ENCODE data around the gene GRID2. TPM values are rescaled to one million over a fixed set of nuclear protein-coding genes. Genes with fewer than 3 reads are reported as not detected.

The GRID2 gene
- total RNA-seq, 4 donors from 2014 or later, result 0.16 TPM; not detected in 3

- no peak overlapping the region for H3K27ac ChIP-seq
- WGBS, 2 donors (ENCODE audit: low coverage in 1 of 2), result 74 to 85% methylated on average over 3 of the region's 3 CpGs
- no peaks in the 10 kb centered on the region for H3K4me1 ChIP-seq
- H3K27me3 ChIP-seq, result no peaks in the 10 kb centered on the region
- intact Hi-C loops (cut with DNase I; ENCODE audit: low total_unique reads), result no loop called here
- no peak for DNase-seq
- in situ Hi-C loops (cut with MboI; ENCODE audit: low pct_ligation_motif_present in 1 of 4, low pct_unique_long_range_greater_than_20kb in 1 of 4, low sequenced_read_pairs in 3 of 4), result no loop called here
- no peaks in the 10 kb centered on the region for H3K9me3 ChIP-seq
- H3K4me3 ChIP-seq, result no peak overlapping the region
- H3K36me3 ChIP-seq, result no peaks in the 10 kb centered on the region
- no peak for TF ChIP-seq POLR2A (IDR thresholded peaks at IDR 0.05)
- no peak for TF ChIP-seq POLR2AphosphoS5 (IDR thresholded peaks at IDR 0.05)
- TF ChIP-seq CTCF (IDR thresholded peaks at IDR 0.05), result no peak
- no peak for TF ChIP-seq EP300 (IDR thresholded peaks at IDR 0.05; ENCODE audit: low read depth)
Observed at GRCh38 chr4:93228021-93228420, 924.3 kb downstream of the GRID2 start.

GRCh38 chr4:93232883-93233282 is 929.1 kb downstream of the GRID2 start:
- no peak overlapping the region for H3K27ac ChIP-seq
- intact Hi-C loops (cut with DNase I; ENCODE audit: low total_unique reads), result no loop called here
- no peak for DNase-seq
- in situ Hi-C loops (cut with MboI; ENCODE audit: low pct_ligation_motif_present in 1 of 4, low pct_unique_long_range_greater_than_20kb in 1 of 4, low sequenced_read_pairs in 3 of 4), result no loop called here
- no peaks in the 10 kb centered on the region for H3K9me3 ChIP-seq
- H3K27me3 ChIP-seq, result no peaks in the 10 kb centered on the region
- TF ChIP-seq EP300 (IDR thresholded peaks at IDR 0.05; ENCODE audit: low read depth) (no peak), POLR2A (IDR thresholded peaks at IDR 0.05) (no peak), POLR2AphosphoS5 (IDR thresholded peaks at IDR 0.05) (no peak), CTCF (IDR thresholded peaks at IDR 0.05) (no peak)
- 67 to 68% methylated on average over 2 of the region's 2 CpGs for WGBS, 2 donors (ENCODE audit: low coverage in 1 of 2)
- no peaks in the 10 kb centered on the region for H3K4me1 ChIP-seq
- no peaks in the 10 kb centered on the region for H3K36me3 ChIP-seq
- H3K4me3 ChIP-seq, result no peak overlapping the region

GRCh38 chr4:93237521-93237920 is 933.8 kb downstream of the GRID2 start:
- H3K27me3 ChIP-seq, result no peaks in the 10 kb centered on the region
- DNase-seq, result no peak
- H3K4me3 ChIP-seq, result no peak overlapping the region
- in situ Hi-C loops (cut with MboI; ENCODE audit: low pct_ligation_motif_present in 1 of 4, low pct_unique_long_range_greater_than_20kb in 1 of 4, low sequenced_read_pairs in 3 of 4), result no loop called here
- no peaks in the 10 kb centered on the region for H3K4me1 ChIP-seq
- 51 to 64% methylated on average over 2 of the region's 2 CpGs for WGBS, 2 donors (ENCODE audit: low coverage in 1 of 2)
- no peaks in the 10 kb centered on the region for H3K9me3 ChIP-seq
- no peak overlapping the region for H3K27ac ChIP-seq
- TF ChIP-seq EP300 (IDR thresholded peaks at IDR 0.05; ENCODE audit: low read depth) (no peak), POLR2A (IDR thresholded peaks at IDR 0.05) (no peak), CTCF (IDR thresholded peaks at IDR 0.05) (no peak), POLR2AphosphoS5 (IDR thresholded peaks at IDR 0.05) (no peak)
- intact Hi-C loops (cut with DNase I; ENCODE audit: low total_unique reads), result no loop called here
- H3K36me3 ChIP-seq, result no peaks in the 10 kb centered on the region

- Histone ChIP-seq H3K36me3 (no peaks in the 10 kb centered on the region), H3K4me3 (no peak overlapping the region), H3K9me3 (no peaks in the 10 kb centered on the region), H3K4me1 (no peaks in the 10 kb centered on the region), H3K27ac (no peak overlapping the region), H3K27me3 (no peaks in the 10 kb centered on the region)
- no peak for DNase-seq
- in situ Hi-C loops (cut with MboI; ENCODE audit: low pct_ligation_motif_present in 1 of 4, low pct_unique_long_range_greater_than_20kb in 1 of 4, low sequenced_read_pairs in 3 of 4) (no loop called here), intact Hi-C loops (cut with DNase I; ENCODE audit: low total_unique reads) (no loop called here)
- WGBS, 2 donors (ENCODE audit: low coverage in 1 of 2), result 76 to 89% methylated on average over 2 of the region's 2 CpGs
- TF ChIP-seq POLR2A (IDR thresholded peaks at IDR 0.05), result no peak
- no peak for TF ChIP-seq CTCF (IDR thresholded peaks at IDR 0.05)
- TF ChIP-seq EP300 (IDR thresholded peaks at IDR 0.05; ENCODE audit: low read depth), result no peak
- TF ChIP-seq POLR2AphosphoS5 (IDR thresholded peaks at IDR 0.05), result no peak
Observed at GRCh38 chr4:93243262-93243661, 939.5 kb downstream of the GRID2 start.

Data from transverse colon (tissue), 4 donors.